OCI-LY1 (cell line): ENCODE results near the gene KCNA3.

Experiments used
- CTCF ChIP-seq: fragments of 200-600 bp; sonication (generic), shearing (Covaris generic); IDR thresholded peaks from 2 replicates; pipeline ENCODE4 v1.5.1; 2017; ENCODE audit warnings: mild to moderate bottlenecking, antibody characterized with exemption, low read length, moderate library complexity, mixed read lengths
- EZH2 ChIP-seq: fragments of 200-600 bp; sonication (generic), shearing (Covaris generic); IDR thresholded peaks from 2 replicates; pipeline ENCODE4 v1.8.0; 2017; ENCODE audit warnings: borderline replicate concordance, mixed run types, mild to moderate bottlenecking, antibody characterized with exemption, low read length, moderate library complexity, mixed read lengths

GRCh38 chr1:110713221-110713620 lies 38.5 kb upstream of the KCNA3 start:
- no peak for TF ChIP-seq CTCF
- no peak for TF ChIP-seq EZH2
